Neutrophil (primary cell): ENCODE data around the gene CFAP99.

ENCODE experiments used
- H3K27ac ChIP-seq: fragments of 200-600 bp; sonication (generic); 2 replicates; pipeline ENCODE4 v1.5.1; 2016; ENCODE audit warnings: mild to moderate bottlenecking, moderate library complexity
- H3K27me3 ChIP-seq: fragments of 200-600 bp; sonication (generic); 2 replicates; pipeline ENCODE4 v1.6.0; 2016; ENCODE audit warnings: mild to moderate bottlenecking
- H3K36me3 ChIP-seq: fragments of 200-600 bp; sonication (generic); 2 replicates; pipeline ENCODE4 v1.5.1; 2017
- H3K4me1 ChIP-seq, 2 experiments: fragments of 200-600 bp in 1 of 2; sonication (generic) in 1 of 2; 1 replicate in 1 of 2; 2 replicates in 1 of 2; pipeline versions ENCODE4 v1.5.1 to v1.6.1; 2013 to 2016; ENCODE audit warnings: low read depth in 1 of 2, low read length in 1 of 2, mild to moderate bottlenecking in 1 of 2, moderate library complexity in 1 of 2; ENCODE audit not compliant: control insufficient read depth in 1 of 2, insufficient read depth in 1 of 2
- H3K4me3 ChIP-seq, 2 experiments: fragments of 200-600 bp in 1 of 2; sonication (generic) in 1 of 2; 1 replicate in 1 of 2; 2 replicates in 1 of 2; pipeline ENCODE4 v1.5.1; 2013 to 2016; ENCODE audit warnings: low read depth in 1 of 2, low read length in 1 of 2, mild to moderate bottlenecking in 1 of 2, moderate library complexity in 1 of 2
- H3K9me3 ChIP-seq: fragments of 200-600 bp; sonication (generic); 2 replicates; pipeline ENCODE4 v1.5.1; 2016
- CTCF ChIP-seq: fragments of 200-600 bp; sonication (generic); IDR thresholded peaks from 2 replicates; pipeline ENCODE4 v1.5.1; 2016; ENCODE audit warnings: antibody characterized with exemption

Gene CFAP99

GRCh38 chr4:2434420-2434819 is 15.7 kb downstream of the CFAP99 start:
- H3K27ac ChIP-seq, result no peak overlapping the region
- no peak for TF ChIP-seq CTCF
- H3K27me3 ChIP-seq, result no peaks in the 10 kb centered on the region
- no peaks in the 10 kb centered on the region for H3K4me1 ChIP-seq
- no peaks in the 10 kb centered on the region for H3K9me3 ChIP-seq
- no peak overlapping the region for H3K4me3 ChIP-seq
- no peaks in the 10 kb centered on the region for H3K36me3 ChIP-seq

DNA sequence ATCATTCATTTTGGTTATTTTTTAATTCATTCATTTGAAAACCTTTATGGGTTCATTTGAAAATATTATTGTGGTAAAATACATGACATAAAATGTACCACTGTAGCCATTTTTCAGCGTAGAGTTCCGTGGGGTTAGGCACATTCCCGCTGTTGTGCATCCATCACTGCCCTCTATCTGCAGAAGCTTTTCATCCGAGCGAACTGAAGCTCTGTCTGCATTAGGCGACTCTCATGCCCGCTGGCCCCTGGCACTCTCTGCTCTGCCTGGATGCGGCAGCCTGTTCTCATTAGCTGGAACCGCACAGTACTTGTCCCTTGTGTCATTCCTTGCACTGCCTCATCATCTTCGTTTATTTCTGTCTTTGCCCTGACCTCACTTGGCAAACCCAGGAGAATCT is 17.5 kb downstream of the CFAP99 start:
- no peak for TF ChIP-seq CTCF
- no peak overlapping the region for H3K4me3 ChIP-seq

GRCh38 chr4:2436761-2437474 is 18.2 kb downstream of the CFAP99 start:
- no peak for TF ChIP-seq CTCF
- Histone ChIP-seq H3K27me3 (no peaks in the 10 kb centered on the region), H3K36me3 (no peaks in the 10 kb centered on the region), H3K4me3 (no peak overlapping the region), H3K9me3 (no peaks in the 10 kb centered on the region), H3K27ac (no peak overlapping the region), H3K4me1 (no peaks in the 10 kb centered on the region)

More for the DNA sequence above, 17.5 kb downstream of the CFAP99 start:
- Histone ChIP-seq H3K36me3 (no peaks in the 10 kb centered on the region), H3K9me3 (no peaks in the 10 kb centered on the region), H3K27ac (no peak overlapping the region), H3K4me1 (no peaks in the 10 kb centered on the region), H3K27me3 (no peaks in the 10 kb centered on the region)

- no peaks in the 10 kb centered on the region for H3K36me3 ChIP-seq
- H3K27me3 ChIP-seq, result no peaks in the 10 kb centered on the region
- TF ChIP-seq CTCF, result no peak
- no peak overlapping the region for H3K4me3 ChIP-seq
- no peak overlapping the region for H3K27ac ChIP-seq
- no peaks in the 10 kb centered on the region for H3K4me1 ChIP-seq
- no peaks in the 10 kb centered on the region for H3K9me3 ChIP-seq
Observed at GRCh38 chr4:2437475-2438215, 18.9 kb downstream of the CFAP99 start.

- TF ChIP-seq CTCF, result no peak
- Histone ChIP-seq H3K27me3 (no peaks in the 10 kb centered on the region), H3K4me1 (no peaks in the 10 kb centered on the region)
Observed at GRCh38 chr4:2438822-2439718, 20.3 kb downstream of the CFAP99 start.

More at GRCh38 chr4:2438822-2439718, 20.3 kb downstream of the CFAP99 start:
- Histone ChIP-seq H3K9me3 (no peaks in the 10 kb centered on the region), H3K4me3 (no peak overlapping the region), H3K27ac (no peak overlapping the region), H3K36me3 (no peaks in the 10 kb centered on the region)
